Lower leg skin (tissue), 3 donors: ENCODE results near the gene EML1.

Source experiments
- POLR2A ChIP-seq, 2 donors: fragments of 450-650 bp; IDR thresholded peaks; one replicate each; pipeline ENCODE4 v1.6.1; 2016 to 2017; ENCODE audit warnings: antibody characterized with exemption in 2 of 2, mild to moderate bottlenecking in 1 of 2, moderate library complexity in 1 of 2
- TF ChIP-seq, protein P1 (sequence below), 3 donors: fragments of 450-650 bp; IDR thresholded peaks; one replicate each; pipeline ENCODE4 v1.5.1; 2016; ENCODE audit warnings: antibody characterized with exemption in 3 of 3, mild to moderate bottlenecking in 3 of 3, moderate library complexity in 2 of 3

- TF ChIP-seq, protein P1, sequence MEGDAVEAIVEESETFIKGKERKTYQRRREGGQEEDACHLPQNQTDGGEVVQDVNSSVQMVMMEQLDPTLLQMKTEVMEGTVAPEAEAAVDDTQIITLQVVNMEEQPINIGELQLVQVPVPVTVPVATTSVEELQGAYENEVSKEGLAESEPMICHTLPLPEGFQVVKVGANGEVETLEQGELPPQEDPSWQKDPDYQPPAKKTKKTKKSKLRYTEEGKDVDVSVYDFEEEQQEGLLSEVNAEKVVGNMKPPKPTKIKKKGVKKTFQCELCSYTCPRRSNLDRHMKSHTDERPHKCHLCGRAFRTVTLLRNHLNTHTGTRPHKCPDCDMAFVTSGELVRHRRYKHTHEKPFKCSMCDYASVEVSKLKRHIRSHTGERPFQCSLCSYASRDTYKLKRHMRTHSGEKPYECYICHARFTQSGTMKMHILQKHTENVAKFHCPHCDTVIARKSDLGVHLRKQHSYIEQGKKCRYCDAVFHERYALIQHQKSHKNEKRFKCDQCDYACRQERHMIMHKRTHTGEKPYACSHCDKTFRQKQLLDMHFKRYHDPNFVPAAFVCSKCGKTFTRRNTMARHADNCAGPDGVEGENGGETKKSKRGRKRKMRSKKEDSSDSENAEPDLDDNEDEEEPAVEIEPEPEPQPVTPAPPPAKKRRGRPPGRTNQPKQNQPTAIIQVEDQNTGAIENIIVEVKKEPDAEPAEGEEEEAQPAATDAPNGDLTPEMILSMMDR (IDR thresholded peaks at IDR 0.05) = no peak
- no peak for TF ChIP-seq POLR2A (IDR thresholded peaks at IDR 0.05)
These were observed 83.2 kb downstream of the EML1 start for GRCh38 chr14:99876406-99876805.
